Thyroid gland (tissue), 4 donors: ENCODE measurements around the gene AP3B2. TPM values are rescaled to one million over a fixed set of nuclear protein-coding genes. Genes with fewer than 3 reads are reported as not detected.

Experiments used
- DNase-seq, 2 donors: peaks; one replicate each; pipeline ENCODE4 v3.0.0-alpha.2; 2019
- H3K27ac ChIP-seq, 3 donors: fragments of 200-600 bp; sonication (generic); 1 replicate in 2 of 3; 2 replicates in 1 of 3; pipeline ENCODE4 v1.5.1; 2016 to 2019; ENCODE audit warnings: mild to moderate bottlenecking in 1 of 3, moderate library complexity in 1 of 3
- H3K27me3 ChIP-seq: fragments of 200-600 bp; sonication (generic); one replicate; pipeline ENCODE4 v1.5.1; 2019
- H3K36me3 ChIP-seq, 2 donors: fragments of 200-600 bp; sonication (generic); one replicate each; pipeline ENCODE4 v1.5.1; 2016 to 2019
- H3K4me1 ChIP-seq, 2 donors: fragments of 200-600 bp; sonication (generic); one replicate each; pipeline ENCODE4 v1.5.1; 2017 to 2019
- H3K4me3 ChIP-seq, 3 donors: fragments of 200-600 bp; sonication (generic); replicated peaks in 1 of 3; 1 replicate in 2 of 3; 2 replicates in 1 of 3; pipeline ENCODE4 v1.5.1; 2016; ENCODE audit warnings: mild to moderate bottlenecking in 1 of 3
- H3K9me3 ChIP-seq: fragments of 200-600 bp; sonication (generic); one replicate; pipeline ENCODE4 v1.5.1; 2017
- POLR2A ChIP-seq, 2 donors: fragments of 450-650 bp; IDR thresholded peaks; one replicate each; pipeline ENCODE4 v1.6.1; 2017; ENCODE audit warnings: antibody characterized with exemption in 2 of 2, mild to moderate bottlenecking in 2 of 2, moderate library complexity in 1 of 2
- WGBS, 2 donors: methylation state at CpG; one replicate each; pipeline ENCODE4 v1.1.5; 2017; 5-methylcytosine and 5-hydroxymethylcytosine counted together
- intact Hi-C: fragments of 100-400 bp; cut with DNase I; formaldehyde crosslinking; loops from one replicate; pipeline ENCODE4 v1.15.1; 2023
- total RNA-seq, 4 donors: library from RNA; depleted of rRNA; stranded (reverse); fragments of >200 nt; gene quantifications; one replicate each; pipeline ENCODE4 v1.2.3, GENCODE V29; 2016
- TF ChIP-seq, protein P1 (sequence below), 6 experiments: fragments of 200-600 bp in 3 of 6; fragments of 450-650 bp in 3 of 6; sonication (generic) in 3 of 6; IDR thresholded peaks; one replicate each; pipeline ENCODE4 v1.5.1; 2016 to 2019; ENCODE audit warnings: antibody characterized with exemption in 6 of 6, mild to moderate bottlenecking in 2 of 6, inconsistent platforms in 1 of 6, moderate library complexity in 1 of 6

Gene AP3B2
- total RNA-seq, 4 donors from 2014 or later = 1.4 to 4.1 (median 2.1) TPM

DNA sequence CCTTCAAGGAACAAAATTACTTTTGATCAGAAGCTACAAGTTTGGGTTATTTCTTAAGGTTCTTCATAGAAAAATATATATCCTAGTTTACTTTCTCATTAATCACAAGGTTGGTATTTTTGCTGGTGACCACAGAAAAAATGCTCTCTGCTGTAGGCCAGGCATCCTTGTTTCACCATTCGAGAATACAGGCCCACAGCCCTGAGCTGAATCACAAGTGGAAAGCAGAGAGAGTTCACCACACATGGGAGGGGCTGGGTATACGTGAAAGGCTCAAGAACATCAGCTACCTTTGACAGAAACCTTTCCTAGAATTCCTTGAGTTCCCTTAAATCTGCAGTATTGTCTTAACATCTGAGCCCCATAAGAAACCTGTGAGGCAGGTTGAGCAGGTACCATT lies 85.7 kb downstream of the AP3B2 start:
- Histone ChIP-seq H3K27me3 (no peaks in the 10 kb centered on the region), H3K4me1 (no peaks in the 10 kb centered on the region), H3K9me3 (no peaks in the 10 kb centered on the region), H3K27ac (no peak overlapping the region), H3K4me3 (no peak overlapping the region), H3K36me3 (no peaks in the 10 kb centered on the region)
- intact Hi-C loops = no loop called here
- DNase-seq = no peak
- TF ChIP-seq, protein P1, sequence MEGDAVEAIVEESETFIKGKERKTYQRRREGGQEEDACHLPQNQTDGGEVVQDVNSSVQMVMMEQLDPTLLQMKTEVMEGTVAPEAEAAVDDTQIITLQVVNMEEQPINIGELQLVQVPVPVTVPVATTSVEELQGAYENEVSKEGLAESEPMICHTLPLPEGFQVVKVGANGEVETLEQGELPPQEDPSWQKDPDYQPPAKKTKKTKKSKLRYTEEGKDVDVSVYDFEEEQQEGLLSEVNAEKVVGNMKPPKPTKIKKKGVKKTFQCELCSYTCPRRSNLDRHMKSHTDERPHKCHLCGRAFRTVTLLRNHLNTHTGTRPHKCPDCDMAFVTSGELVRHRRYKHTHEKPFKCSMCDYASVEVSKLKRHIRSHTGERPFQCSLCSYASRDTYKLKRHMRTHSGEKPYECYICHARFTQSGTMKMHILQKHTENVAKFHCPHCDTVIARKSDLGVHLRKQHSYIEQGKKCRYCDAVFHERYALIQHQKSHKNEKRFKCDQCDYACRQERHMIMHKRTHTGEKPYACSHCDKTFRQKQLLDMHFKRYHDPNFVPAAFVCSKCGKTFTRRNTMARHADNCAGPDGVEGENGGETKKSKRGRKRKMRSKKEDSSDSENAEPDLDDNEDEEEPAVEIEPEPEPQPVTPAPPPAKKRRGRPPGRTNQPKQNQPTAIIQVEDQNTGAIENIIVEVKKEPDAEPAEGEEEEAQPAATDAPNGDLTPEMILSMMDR (IDR thresholded peaks at IDR 0.05) = no peak
- TF ChIP-seq POLR2A (IDR thresholded peaks at IDR 0.05) = no peak
- WGBS, 2 donors = 63 to 85% methylated on average over 2 of the region's 2 CpGs

DNA sequence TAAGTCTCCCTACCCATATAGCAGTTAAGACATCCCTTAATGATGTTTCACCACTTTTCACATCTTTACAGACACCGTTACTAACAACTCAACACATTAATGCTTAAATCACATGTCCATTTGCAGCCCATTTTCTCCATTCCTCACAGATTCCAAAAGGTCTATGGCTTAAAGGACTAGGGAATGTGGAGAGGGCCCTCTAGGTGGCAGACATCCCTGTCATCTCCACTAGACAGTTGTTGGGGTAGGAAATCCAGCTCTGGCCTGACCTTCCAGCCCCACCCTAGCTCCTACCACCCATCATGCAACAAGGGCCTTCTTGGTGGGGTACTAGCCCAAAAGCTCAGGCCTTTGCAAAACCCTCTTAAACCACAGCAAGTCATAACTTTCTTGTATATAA lies 87.7 kb downstream of the AP3B2 start:
- DNase-seq = no peak
- TF ChIP-seq, protein P1 (IDR thresholded peaks at IDR 0.05) = no peak
- no peak for TF ChIP-seq POLR2A (IDR thresholded peaks at IDR 0.05)
- Histone ChIP-seq H3K4me3 (no peak overlapping the region), H3K4me1 (no peaks in the 10 kb centered on the region), H3K36me3 (no peaks in the 10 kb centered on the region), H3K9me3 (no peaks in the 10 kb centered on the region), H3K27me3 (no peaks in the 10 kb centered on the region), H3K27ac (no peak overlapping the region)
- intact Hi-C loops = no loop called here
- 61% methylated on average over 1 of the region's 1 CpG for WGBS, 2 donors

DNA sequence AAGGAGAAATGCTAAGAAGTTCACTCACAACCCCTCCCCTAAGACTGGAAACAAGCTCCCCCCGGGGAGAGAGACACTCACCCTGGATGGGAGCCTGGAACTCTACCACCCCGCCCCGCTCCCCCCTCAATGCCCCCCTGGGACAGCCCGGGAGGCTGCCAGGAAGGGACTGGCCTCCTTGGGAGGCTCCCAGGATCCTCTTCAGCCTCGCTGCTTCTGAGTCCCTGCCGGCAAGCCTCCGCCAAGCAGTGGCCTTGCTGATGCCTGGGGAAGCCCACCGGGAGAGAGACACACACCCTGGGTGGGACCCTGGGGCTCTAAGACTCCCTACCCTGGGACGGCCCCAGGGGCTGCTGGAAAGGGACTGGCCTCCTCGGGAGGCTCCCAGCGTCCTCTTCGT lies 95.9 kb downstream of the AP3B2 start:
- Histone ChIP-seq H3K36me3 (no peaks in the 10 kb centered on the region), H3K4me1 (no peaks in the 10 kb centered on the region), H3K27me3 (no peaks in the 10 kb centered on the region), H3K27ac (no peak overlapping the region), H3K4me3 (no peak overlapping the region), H3K9me3 (no peaks in the 10 kb centered on the region)
- no peak for DNase-seq
- no peak for TF ChIP-seq POLR2A (IDR thresholded peaks at IDR 0.05)
- TF ChIP-seq, protein P1 (IDR thresholded peaks at IDR 0.05) = no peak
- WGBS, 2 donors = 53 to 70% methylated on average over 4 to 6 of the region's 12 CpGs
- intact Hi-C loops = no loop called here

DNA sequence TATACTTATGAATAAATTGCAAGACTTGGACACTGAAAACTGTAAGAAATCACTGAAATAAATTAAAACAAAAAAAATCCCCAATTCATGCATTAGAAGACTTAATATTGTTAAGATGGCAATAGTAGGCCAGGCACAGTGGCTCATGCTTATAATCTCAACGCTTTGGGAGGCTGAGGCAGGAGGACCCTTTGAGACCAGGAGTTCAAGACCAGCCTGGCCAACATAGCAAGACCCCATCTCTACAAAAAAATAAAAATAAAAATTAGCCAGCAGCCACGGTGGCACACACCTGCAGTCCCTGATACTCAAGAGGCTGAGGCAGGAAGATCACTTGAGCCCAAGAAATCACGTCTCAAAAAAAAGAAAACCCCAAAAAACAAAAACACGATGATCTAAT lies 98.3 kb downstream of the AP3B2 start:
- WGBS, 2 donors = 84 to 88% methylated on average over 4 of the region's 4 CpGs
- intact Hi-C loops = no loop called here
- no peaks in the 10 kb centered on the region for H3K36me3 ChIP-seq
- no peaks in the 10 kb centered on the region for H3K4me1 ChIP-seq
- DNase-seq = no peak
- no peak overlapping the region for H3K4me3 ChIP-seq
- TF ChIP-seq, protein P1 (IDR thresholded peaks at IDR 0.05) = no peak
- no peak for TF ChIP-seq POLR2A (IDR thresholded peaks at IDR 0.05)
- H3K27ac ChIP-seq = no peak overlapping the region
- no peaks in the 10 kb centered on the region for H3K27me3 ChIP-seq
- H3K9me3 ChIP-seq = no peaks in the 10 kb centered on the region

Other genes starting within 250 kb of the AP3B2 start
- gene RPS17, start 169.4 kb downstream of the AP3B2 start, total RNA-seq = 1,000 to 10,000 TPM; 1,180 to 3,226 (median 2,104) TPM
- 1 to 10 TPM; 1.7 to 6.4 (median 4.0) TPM for gene CPEB1, start 62.5 kb downstream of the AP3B2 start, total RNA-seq
- 1 to 10 TPM in 1 of 4 donors, under 1 TPM in 3; 0.13 to 1.6 (median 0.69) TPM for gene FSD2, start 96.2 kb upstream of the AP3B2 start, total RNA-seq
- 10 to 100 TPM in 3 of 4 donors, 1 to 10 TPM in 1; 8.8 to 12.2 (median 11.8) TPM for gene WHAMM, start 99.8 kb upstream of the AP3B2 start, total RNA-seq
- gene HOMER2, start 242.8 kb upstream of the AP3B2 start, total RNA-seq = 100 to 1,000 TPM in 2 of 4 donors, 10 to 100 TPM in 2; 89.1 to 211 (median 122) TPM